Upper lobe of right lung (tissue), 1 donor: Measurements from ENCODE around the gene BRIP1. TPM values are rescaled to one million over a fixed set of nuclear protein-coding genes. Genes with fewer than 3 reads are reported as not detected.

Source experiments
- ATAC-seq: fragments of 200-7000 bp; cut with Tn5 transposase; one replicate; pipeline ENCODE4 v1.9.1; 2020; ENCODE audit warnings: mild to moderate bottlenecking, moderate library complexity
- DNase-seq: peaks from one replicate; pipeline ENCODE4 v3.0.0-alpha.2; 2020
- H3K27ac ChIP-seq: fragments of 200-600 bp; one replicate; pipeline ENCODE4 v1.8.0; 2022
- H3K27me3 ChIP-seq: fragments of 200-600 bp; one replicate; pipeline ENCODE4 v1.8.0; 2022; ENCODE audit warnings: mild to moderate bottlenecking
- H3K36me3 ChIP-seq: fragments of 200-600 bp; one replicate; pipeline ENCODE4 v1.8.0; 2022
- H3K4me1 ChIP-seq: fragments of 200-600 bp; one replicate; pipeline ENCODE4 v1.8.0; 2022
- H3K4me3 ChIP-seq: fragments of 200-600 bp; one replicate; pipeline ENCODE4 v1.8.0; 2022; ENCODE audit warnings: mild to moderate bottlenecking
- H3K9me3 ChIP-seq: fragments of 200-600 bp; one replicate; pipeline ENCODE4 v1.8.0; 2022
- CTCF ChIP-seq: fragments of 200-600 bp; IDR thresholded peaks from one replicate; pipeline ENCODE4 v1.8.0; 2022; ENCODE audit warnings: antibody characterized with exemption
- intact Hi-C: fragments of 100-400 bp; cut with DNase I; formaldehyde crosslinking; loops from one replicate; pipeline ENCODE4 v1.11.0; 2022
- total RNA-seq: library from RNA; stranded (reverse); fragmentation: NEBNext Ultra II Directional; extraction: Animal tissue kit (Norgen Biotek cat#: 25700); gene quantifications from one replicate; pipeline ENCODE4 v1.2.1, GENCODE V29; 2021
- donor health status: DM: no; HTN: yes; CAD: no; lungs with severe emphysema.

Gene BRIP1
- total RNA-seq, 1 donor from 2014 or later = 0.26 TPM

- H3K36me3 ChIP-seq = peaks cover 70% of the 10 kb centered on the region
- intact Hi-C loops = no loop called here
- ATAC-seq = no peak
These were observed 15.8 kb upstream of the BRIP1 start for GRCh38 chr17:61878984-61879612.

GRCh38 chr17:61878520-61878919, 15.2 kb upstream of the BRIP1 start:
- no peaks in the 10 kb centered on the region for H3K27me3 ChIP-seq
- ATAC-seq (no peak), DNase-seq (no peak)
- TF ChIP-seq CTCF = no peak
- H3K4me1 ChIP-seq = no peaks in the 10 kb centered on the region
- H3K9me3 ChIP-seq = no peaks in the 10 kb centered on the region
- intact Hi-C loops = no loop called here
- no peak overlapping the region for H3K27ac ChIP-seq
- no peak overlapping the region for H3K4me3 ChIP-seq
- H3K36me3 ChIP-seq = peaks cover 70% of the 10 kb centered on the region

More at GRCh38 chr17:61878984-61879612, 15.8 kb upstream of the BRIP1 start:
- Histone ChIP-seq H3K4me3 (no peak overlapping the region), H3K27me3 (no peaks in the 10 kb centered on the region), H3K4me1 (no peaks in the 10 kb centered on the region), H3K9me3 (no peaks in the 10 kb centered on the region), H3K27ac (no peak overlapping the region)
- no peak for TF ChIP-seq CTCF
- DNase-seq = no peak

GRCh38 chr17:61877837-61878236, 14.5 kb upstream of the BRIP1 start:
- Histone ChIP-seq H3K27ac (no peak overlapping the region), H3K27me3 (no peaks in the 10 kb centered on the region), H3K4me1 (no peaks in the 10 kb centered on the region), H3K36me3 (peaks cover 68% of the 10 kb centered on the region), H3K4me3 (no peak overlapping the region), H3K9me3 (no peaks in the 10 kb centered on the region)
- DNase-seq (no peak), ATAC-seq (no peak)
- intact Hi-C loops = no loop called here
- no peak for TF ChIP-seq CTCF

- ATAC-seq (no peak), DNase-seq (no peak)
- H3K9me3 ChIP-seq = no peaks in the 10 kb centered on the region
- peaks cover 80% of the 10 kb centered on the region for H3K36me3 ChIP-seq
- H3K4me1 ChIP-seq = no peaks in the 10 kb centered on the region
- H3K27me3 ChIP-seq = no peaks in the 10 kb centered on the region
- H3K27ac ChIP-seq = no peak overlapping the region
- H3K4me3 ChIP-seq = no peak overlapping the region
- intact Hi-C loops = no loop called here
- TF ChIP-seq CTCF = no peak
These were observed 12.5 kb upstream of the BRIP1 start for GRCh38 chr17:61875804-61876203.

GRCh38 chr17:61875285-61875684, 12.0 kb upstream of the BRIP1 start:
- no peak for DNase-seq
- H3K36me3 ChIP-seq = peaks cover 80% of the 10 kb centered on the region
- no peak for TF ChIP-seq CTCF
- intact Hi-C loops = no loop called here
- H3K4me3 ChIP-seq = no peak overlapping the region
- no peaks in the 10 kb centered on the region for H3K27me3 ChIP-seq
- H3K27ac ChIP-seq = no peak overlapping the region
- no peaks in the 10 kb centered on the region for H3K4me1 ChIP-seq
- no peak for ATAC-seq
- no peaks in the 10 kb centered on the region for H3K9me3 ChIP-seq

GRCh38 chr17:61874075-61874474, 10.7 kb upstream of the BRIP1 start:
- Histone ChIP-seq H3K9me3 (no peaks in the 10 kb centered on the region), H3K4me1 (no peaks in the 10 kb centered on the region), H3K27ac (no peak overlapping the region), H3K36me3 (peaks cover 78% of the 10 kb centered on the region), H3K27me3 (no peaks in the 10 kb centered on the region), H3K4me3 (no peak overlapping the region)
- ATAC-seq (no peak), DNase-seq (no peak)
- intact Hi-C loops = no loop called here
- no peak for TF ChIP-seq CTCF
